ENCODE measurements around the gene ZHX3.

The ZHX3 gene

GRCh38 chr20:41304002-41304401 is 13.5 kb downstream of the ZHX3 start:
- H3K4me2 ChIP-seq (ENCODE audit: insufficient read depth, low read length, poor library complexity, severe bottlenecking), result no peak overlapping the region
- H3K27me3 ChIP-seq (ENCODE audit: control insufficient read depth in 3 of 3, insufficient read depth in 3 of 3, low read depth in 1 of 3, low read length in 3 of 3), result no peaks in the 10 kb centered on the region
- H2BK120ac ChIP-seq (ENCODE audit: low read depth, low read length), result no peak overlapping the region
- H4K91ac ChIP-seq (ENCODE audit: low read depth, low read length, poor library complexity), result no peak overlapping the region
- no peak overlapping the region for H3K23ac ChIP-seq (ENCODE audit: low read depth, low read length, poor library complexity)
- H3K36me3 ChIP-seq (replicated peaks in 1 of 2; ENCODE audit: control insufficient read depth in 2 of 2, insufficient read depth in 2 of 2, low read length in 2 of 2), result no peaks in the 10 kb centered on the region
- no peak overlapping the region for H4K8ac ChIP-seq (ENCODE audit: low read depth, low read length)
- H2BK15ac ChIP-seq (ENCODE audit: low read length), result no peak overlapping the region
- peaks cover 2% of the 10 kb centered on the region for H3K79me1 ChIP-seq (ENCODE audit: low read depth, low read length)
- no peak overlapping the region for H2AFZ ChIP-seq (ENCODE audit: low read length)
- no peak overlapping the region for H3K4ac ChIP-seq (ENCODE audit: low read length)
- H3K14ac ChIP-seq (ENCODE audit: low read length), result no peak overlapping the region
- no peak overlapping the region for H3K9ac ChIP-seq (ENCODE audit: low read depth, low read length, poor library complexity)
- no peak overlapping the region for H3K4me3 ChIP-seq (ENCODE audit: low read length in 2 of 2)
- H2BK12ac ChIP-seq (ENCODE audit: low read length), result no peak overlapping the region
- no peak for DNase-seq (ENCODE audit: low spot score)
- no peaks in the 10 kb centered on the region for H3K9me3 ChIP-seq (replicated peaks in 1 of 2; ENCODE audit: control insufficient read depth in 2 of 2, insufficient read depth in 1 of 2, low read depth in 1 of 2, low read length in 2 of 2)
- WGBS, 2 donors (ENCODE audit: extremely low coverage in 2 of 2, insufficient read length in 2 of 2, insufficient replicate concordance in 1 of 2), result no CpG with 5 or more reads among the region's 1 CpG
- H2BK5ac ChIP-seq (ENCODE audit: low read length), result no peak overlapping the region
- no peak overlapping the region for H3K27ac ChIP-seq (replicated peaks; ENCODE audit: low read length)
- peaks cover 7 to 12% of the 10 kb centered on the region in 2 donors for H3K4me1 ChIP-seq (ENCODE audit: control insufficient read depth in 2 of 2, insufficient read depth in 1 of 2, low read depth in 1 of 2, low read length in 2 of 2)
- H3K18ac ChIP-seq (ENCODE audit: low read length), result no peak overlapping the region
- no peak overlapping the region for H2AK5ac ChIP-seq (ENCODE audit: low read depth, low read length)

DNA sequence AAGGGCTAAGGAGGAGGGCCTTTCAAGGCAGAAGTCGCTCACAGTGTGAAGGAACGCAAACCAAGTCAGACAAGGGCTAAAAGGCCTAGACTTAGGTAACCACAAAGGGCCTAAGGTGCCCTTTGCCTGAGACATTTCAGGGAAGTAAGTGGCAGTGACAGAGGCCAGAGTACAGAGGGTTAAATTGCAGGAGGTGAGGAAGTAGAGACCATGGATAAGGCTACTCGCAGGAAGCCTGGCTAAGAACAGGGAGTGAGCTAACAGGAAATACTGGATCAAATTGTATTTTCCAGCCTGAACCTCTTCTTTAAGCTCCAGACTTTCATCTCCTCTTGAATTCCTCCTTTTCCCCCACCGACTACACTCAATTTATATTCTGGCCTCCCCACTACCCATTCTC is 16.6 kb downstream of the ZHX3 start:
- H2BK5ac ChIP-seq (ENCODE audit: low read length), result no peak overlapping the region
- peaks cover 2 to 8% of the 10 kb centered on the region in 2 donors for H3K4me1 ChIP-seq (ENCODE audit: control insufficient read depth in 2 of 2, insufficient read depth in 1 of 2, low read depth in 1 of 2, low read length in 2 of 2)
- H3K4me2 ChIP-seq (ENCODE audit: insufficient read depth, low read length, poor library complexity, severe bottlenecking), result no peak overlapping the region
- no peak overlapping the region for H2BK12ac ChIP-seq (ENCODE audit: low read length)
- H3K14ac ChIP-seq (ENCODE audit: low read length), result no peak overlapping the region
- WGBS, 2 donors (ENCODE audit: extremely low coverage in 2 of 2, insufficient read length in 2 of 2, insufficient replicate concordance in 1 of 2), result 100% methylated on average over 1 of the region's 4 CpGs; no CpG with 5 or more reads in 1 of the 2 donors
- DNase-seq (ENCODE audit: low spot score), result no peak
- H3K36me3 ChIP-seq (replicated peaks in 1 of 2; ENCODE audit: control insufficient read depth in 2 of 2, insufficient read depth in 2 of 2, low read length in 2 of 2), result no peaks in the 10 kb centered on the region
- no peak overlapping the region for H3K4ac ChIP-seq (ENCODE audit: low read length)
- no peak overlapping the region for H2AK5ac ChIP-seq (ENCODE audit: low read depth, low read length)
- no peak overlapping the region for H3K27ac ChIP-seq (replicated peaks; ENCODE audit: low read length)
- H3K9me3 ChIP-seq (replicated peaks in 1 of 2; ENCODE audit: control insufficient read depth in 2 of 2, insufficient read depth in 1 of 2, low read depth in 1 of 2, low read length in 2 of 2), result no peaks in the 10 kb centered on the region
- no peak overlapping the region for H3K4me3 ChIP-seq (ENCODE audit: low read length in 2 of 2)
- no peak overlapping the region for H3K18ac ChIP-seq (ENCODE audit: low read length)
- H2AFZ ChIP-seq (ENCODE audit: low read length), result no peak overlapping the region
- H4K8ac ChIP-seq (ENCODE audit: low read depth, low read length), result no peak overlapping the region
- no peak overlapping the region for H3K9ac ChIP-seq (ENCODE audit: low read depth, low read length, poor library complexity)
- H3K79me1 ChIP-seq (ENCODE audit: low read depth, low read length), result peaks cover 2% of the 10 kb centered on the region
- H2BK15ac ChIP-seq (ENCODE audit: low read length), result no peak overlapping the region
- no peak overlapping the region for H3K23ac ChIP-seq (ENCODE audit: low read depth, low read length, poor library complexity)
- H4K91ac ChIP-seq (ENCODE audit: low read depth, low read length, poor library complexity), result no peak overlapping the region
- no peak overlapping the region for H2BK120ac ChIP-seq (ENCODE audit: low read depth, low read length)
- no peaks in the 10 kb centered on the region for H3K27me3 ChIP-seq (ENCODE audit: control insufficient read depth in 3 of 3, insufficient read depth in 3 of 3, low read depth in 1 of 3, low read length in 3 of 3)

- no peak for DNase-seq (ENCODE audit: low spot score)
- no peak overlapping the region for H3K4me2 ChIP-seq (ENCODE audit: insufficient read depth, low read length, poor library complexity, severe bottlenecking)
- no peaks in the 10 kb centered on the region for H3K36me3 ChIP-seq (replicated peaks in 1 of 2; ENCODE audit: control insufficient read depth in 2 of 2, insufficient read depth in 2 of 2, low read length in 2 of 2)
- H3K4me3 ChIP-seq (ENCODE audit: low read length in 2 of 2), result no peak overlapping the region
- H2BK5ac ChIP-seq (ENCODE audit: low read length), result no peak overlapping the region
- H2BK12ac ChIP-seq (ENCODE audit: low read length), result no peak overlapping the region
- no peak overlapping the region for H3K4ac ChIP-seq (ENCODE audit: low read length)
- H4K8ac ChIP-seq (ENCODE audit: low read depth, low read length), result no peak overlapping the region
- no peak overlapping the region for H2BK15ac ChIP-seq (ENCODE audit: low read length)
- no peak overlapping the region for H3K14ac ChIP-seq (ENCODE audit: low read length)
- no peak overlapping the region for H3K27ac ChIP-seq (replicated peaks; ENCODE audit: low read length)
- no peak overlapping the region for H3K23ac ChIP-seq (ENCODE audit: low read depth, low read length, poor library complexity)
- peaks cover 2 to 8% of the 10 kb centered on the region in 2 donors for H3K4me1 ChIP-seq (ENCODE audit: control insufficient read depth in 2 of 2, insufficient read depth in 1 of 2, low read depth in 1 of 2, low read length in 2 of 2)
- no peak overlapping the region for H2BK120ac ChIP-seq (ENCODE audit: low read depth, low read length)
- H3K27me3 ChIP-seq (ENCODE audit: control insufficient read depth in 3 of 3, insufficient read depth in 3 of 3, low read depth in 1 of 3, low read length in 3 of 3), result no peaks in the 10 kb centered on the region
- H3K9ac ChIP-seq (ENCODE audit: low read depth, low read length, poor library complexity), result no peak overlapping the region
- peaks cover 2% of the 10 kb centered on the region for H3K79me1 ChIP-seq (ENCODE audit: low read depth, low read length)
- H3K18ac ChIP-seq (ENCODE audit: low read length), result no peak overlapping the region
- no peak overlapping the region for H2AK5ac ChIP-seq (ENCODE audit: low read depth, low read length)
- no peak overlapping the region for H2AFZ ChIP-seq (ENCODE audit: low read length)
- no peaks in the 10 kb centered on the region for H3K9me3 ChIP-seq (replicated peaks in 1 of 2; ENCODE audit: control insufficient read depth in 2 of 2, insufficient read depth in 1 of 2, low read depth in 1 of 2, low read length in 2 of 2)
- WGBS, 2 donors (ENCODE audit: extremely low coverage in 2 of 2, insufficient read length in 2 of 2, insufficient replicate concordance in 1 of 2), result no CpG with 5 or more reads among the region's 3 CpGs
- H4K91ac ChIP-seq (ENCODE audit: low read depth, low read length, poor library complexity), result no peak overlapping the region
Measured at GRCh38 chr20:41300383-41300782, 17.1 kb downstream of the ZHX3 start.

DNA sequence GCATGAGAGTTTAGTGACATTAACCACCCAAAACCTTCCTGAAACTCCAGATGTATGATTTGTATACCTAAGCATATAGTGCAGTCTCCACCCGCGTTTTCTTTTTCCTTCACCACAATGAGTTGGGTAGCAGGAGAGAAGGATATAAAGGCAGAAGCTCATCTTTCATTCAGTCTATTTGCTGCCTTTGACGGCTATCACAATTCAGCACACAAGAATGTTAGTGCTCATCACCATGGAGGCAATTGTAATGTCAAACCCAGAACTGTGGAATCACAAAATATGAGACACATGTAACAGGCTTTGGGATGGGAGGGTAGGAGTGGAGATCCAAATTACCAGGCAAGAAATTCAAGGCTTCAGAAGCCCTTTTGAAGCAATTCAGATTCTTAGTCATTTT is 17.6 kb downstream of the ZHX3 start:
- DNase-seq (ENCODE audit: low spot score), result no peak

More for the DNA sequence above, 17.6 kb downstream of the ZHX3 start:
- H4K8ac ChIP-seq (ENCODE audit: low read depth, low read length), result no peak overlapping the region
- no CpG with 5 or more reads among the region's 3 CpGs for WGBS, 2 donors (ENCODE audit: extremely low coverage in 2 of 2, insufficient read length in 2 of 2, insufficient replicate concordance in 1 of 2)
- H2AFZ ChIP-seq (ENCODE audit: low read length), result no peak overlapping the region
- no peak overlapping the region for H2BK5ac ChIP-seq (ENCODE audit: low read length)
- H3K36me3 ChIP-seq (replicated peaks in 1 of 2; ENCODE audit: control insufficient read depth in 2 of 2, insufficient read depth in 2 of 2, low read length in 2 of 2), result no peaks in the 10 kb centered on the region
- H2AK5ac ChIP-seq (ENCODE audit: low read depth, low read length), result no peak overlapping the region
- H2BK12ac ChIP-seq (ENCODE audit: low read length), result no peak overlapping the region
- no peaks in the 10 kb centered on the region for H3K9me3 ChIP-seq (replicated peaks in 1 of 2; ENCODE audit: control insufficient read depth in 2 of 2, insufficient read depth in 1 of 2, low read depth in 1 of 2, low read length in 2 of 2)
- H3K14ac ChIP-seq (ENCODE audit: low read length), result no peak overlapping the region
- no peak overlapping the region for H2BK15ac ChIP-seq (ENCODE audit: low read length)
- H4K91ac ChIP-seq (ENCODE audit: low read depth, low read length, poor library complexity), result no peak overlapping the region
- no peaks in the 10 kb centered on the region for H3K27me3 ChIP-seq (ENCODE audit: control insufficient read depth in 3 of 3, insufficient read depth in 3 of 3, low read depth in 1 of 3, low read length in 3 of 3)
- no peak overlapping the region for H3K18ac ChIP-seq (ENCODE audit: low read length)
- H3K79me1 ChIP-seq (ENCODE audit: low read depth, low read length), result peaks cover 2% of the 10 kb centered on the region
- no peak overlapping the region for H3K23ac ChIP-seq (ENCODE audit: low read depth, low read length, poor library complexity)
- H3K27ac ChIP-seq (replicated peaks; ENCODE audit: low read length), result no peak overlapping the region
- H2BK120ac ChIP-seq (ENCODE audit: low read depth, low read length), result no peak overlapping the region
- no peak overlapping the region for H3K4me3 ChIP-seq (ENCODE audit: low read length in 2 of 2)
- H3K4me2 ChIP-seq (ENCODE audit: insufficient read depth, low read length, poor library complexity, severe bottlenecking), result no peak overlapping the region
- no peak overlapping the region for H3K4ac ChIP-seq (ENCODE audit: low read length)
- H3K4me1 ChIP-seq (ENCODE audit: control insufficient read depth in 2 of 2, insufficient read depth in 1 of 2, low read depth in 1 of 2, low read length in 2 of 2), result peaks cover 2 to 8% of the 10 kb centered on the region in 2 donors
- H3K9ac ChIP-seq (ENCODE audit: low read depth, low read length, poor library complexity), result no peak overlapping the region
